Measurements from ENCODE around the gene FERMT2. TPM values are rescaled to one million over a fixed set of nuclear protein-coding genes. Genes with fewer than 3 reads are reported as not detected.
"Not testable (repeated sequence)": the region's sequence is repeated elsewhere in the genome, so short reads cannot be mapped to it uniquely, and the experiment has no call there.

The FERMT2 gene
- polyA plus RNA-seq, 5 donors: 102 to 156 (median 143) TPM

DNA sequence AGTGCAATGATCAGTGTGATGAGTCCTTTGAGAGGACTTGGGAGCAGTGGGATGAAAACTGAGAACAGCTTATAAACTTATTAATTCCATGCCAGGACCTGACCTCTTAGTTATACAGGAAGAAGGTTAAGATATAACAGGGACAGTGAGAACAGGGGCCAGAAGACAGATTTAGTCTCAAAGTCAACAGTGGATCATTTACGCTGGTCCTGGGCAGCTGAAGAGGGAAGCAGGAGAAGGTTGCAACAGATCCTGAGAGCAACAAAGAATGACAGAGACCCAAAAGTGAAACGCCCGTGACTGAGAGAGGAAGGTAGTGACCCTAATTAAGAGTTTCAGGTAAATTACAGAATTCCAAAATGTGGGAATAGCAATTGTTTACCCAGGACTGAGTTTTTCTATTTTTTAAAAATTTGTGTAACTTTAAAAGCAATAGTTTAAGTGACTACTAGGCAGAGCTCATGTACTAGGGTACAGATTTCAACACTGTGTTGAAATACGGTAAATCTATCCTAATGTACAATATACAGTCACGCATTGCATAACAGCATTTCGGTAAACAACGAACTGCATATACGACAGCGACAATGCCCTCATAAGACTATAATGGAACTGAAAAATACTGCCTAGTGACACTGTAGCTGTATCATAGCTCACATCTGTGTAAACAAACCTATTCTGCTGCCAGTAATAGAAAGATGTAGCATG lies 81.8 kb downstream of the FERMT2 start:
- no peak for DNase-seq

GRCh38 chr14:52864893-52865292 lies 86.0 kb downstream of the FERMT2 start:
- DNase-seq: not testable (repeated sequence)

DNA sequence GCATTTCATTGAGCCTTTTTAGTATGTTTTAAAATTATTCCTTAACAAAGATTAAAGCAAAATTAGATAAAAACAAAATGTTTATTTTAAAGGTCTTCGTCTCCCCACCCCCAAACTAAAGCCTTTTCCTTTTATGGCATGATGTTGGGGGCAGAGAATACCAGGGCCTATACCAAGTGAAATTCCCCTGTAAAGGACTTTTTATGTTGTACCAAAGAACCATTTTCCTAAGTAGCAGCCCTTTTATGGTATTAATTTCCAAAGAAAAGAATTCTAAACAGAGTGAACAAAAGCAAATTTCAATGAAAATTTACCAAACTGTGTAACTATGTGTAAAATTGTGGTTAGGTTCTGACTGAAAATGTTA lies 87.5 kb downstream of the FERMT2 start:
- no peak for DNase-seq

DNA sequence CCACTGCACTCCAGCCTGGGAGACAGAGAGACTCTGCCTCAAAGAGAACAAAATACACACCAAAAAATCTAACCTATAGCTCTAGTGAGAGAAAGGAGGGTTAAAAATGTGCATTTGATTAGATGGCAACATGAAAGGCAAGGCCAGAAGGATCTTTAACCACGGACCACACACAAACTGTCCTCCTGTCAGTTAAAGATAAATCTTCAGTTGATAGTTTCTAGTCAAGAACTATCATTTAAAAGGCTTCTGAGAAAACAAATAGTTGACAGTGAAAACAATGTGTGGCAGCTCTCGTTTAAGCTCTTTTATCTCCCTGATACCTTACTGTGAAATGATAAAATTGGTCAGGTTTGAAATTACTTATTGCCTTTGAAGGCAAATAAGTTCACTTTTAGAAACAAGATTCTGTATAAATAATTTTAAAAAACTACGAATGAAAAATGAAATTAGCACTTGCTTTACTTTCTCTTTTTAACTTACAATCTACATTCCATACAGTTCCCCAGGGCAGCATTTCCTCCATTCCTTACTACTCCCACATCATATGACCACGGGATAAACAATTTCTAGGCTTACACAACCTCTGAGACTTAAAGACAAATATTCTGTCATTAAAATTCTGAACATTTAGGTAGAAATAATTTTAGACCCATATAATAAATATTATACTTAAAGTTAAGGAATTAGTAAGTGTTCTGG lies 88.1 kb downstream of the FERMT2 start:
- peak in 1 of 2 donors; percentile 12 for DNase-seq

GRCh38 chr14:52861403-52861802 lies 89.4 kb downstream of the FERMT2 start:
- DNase-seq: no peak

GRCh38 chr14:52860910-52861309 lies 89.9 kb downstream of the FERMT2 start:
- DNase-seq: no peak

GRCh38 chr14:52860209-52860608 lies 90.6 kb downstream of the FERMT2 start:
- DNase-seq: no peak

- no peak for DNase-seq
Observed at GRCh38 chr14:52856139-52856538, 94.7 kb downstream of the FERMT2 start.

DNA sequence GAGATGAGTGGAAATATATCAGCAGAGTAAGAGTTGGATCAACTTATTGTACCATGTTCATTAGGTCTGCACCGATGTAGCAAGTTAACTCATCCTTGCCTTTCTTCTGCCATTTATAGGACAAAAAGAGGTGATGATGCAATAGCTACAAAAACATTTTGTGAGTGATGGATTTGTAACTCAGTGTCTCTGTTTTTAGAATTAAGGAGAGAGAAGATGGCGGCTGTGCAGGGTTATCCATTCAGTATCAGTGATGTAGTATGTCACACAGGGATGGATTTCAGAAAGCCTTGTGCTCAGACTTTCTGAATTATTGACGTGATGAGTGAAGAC lies 97.4 kb downstream of the FERMT2 start:
- no peak for DNase-seq

GRCh38 chr14:52852810-52853521 lies 97.9 kb downstream of the FERMT2 start:
- DNase-seq: peak; percentile 63 to 79

- DNase-seq: no peak
Observed at GRCh38 chr14:52850451-52850909, 100.4 kb downstream of the FERMT2 start.

GRCh38 chr14:52848626-52849025 lies 102.2 kb downstream of the FERMT2 start:
- no peak for DNase-seq

GRCh38 chr14:52846591-52846990 lies 104.3 kb downstream of the FERMT2 start:
- DNase-seq: no peak

GRCh38 chr14:52845081-52845480 lies 105.8 kb downstream of the FERMT2 start:
- DNase-seq: no peak

GRCh38 chr14:52844262-52845060 lies 106.4 kb downstream of the FERMT2 start:
- no peak for DNase-seq

- no peak for DNase-seq
Observed at GRCh38 chr14:52840877-52841276, 110.0 kb downstream of the FERMT2 start.

DNA sequence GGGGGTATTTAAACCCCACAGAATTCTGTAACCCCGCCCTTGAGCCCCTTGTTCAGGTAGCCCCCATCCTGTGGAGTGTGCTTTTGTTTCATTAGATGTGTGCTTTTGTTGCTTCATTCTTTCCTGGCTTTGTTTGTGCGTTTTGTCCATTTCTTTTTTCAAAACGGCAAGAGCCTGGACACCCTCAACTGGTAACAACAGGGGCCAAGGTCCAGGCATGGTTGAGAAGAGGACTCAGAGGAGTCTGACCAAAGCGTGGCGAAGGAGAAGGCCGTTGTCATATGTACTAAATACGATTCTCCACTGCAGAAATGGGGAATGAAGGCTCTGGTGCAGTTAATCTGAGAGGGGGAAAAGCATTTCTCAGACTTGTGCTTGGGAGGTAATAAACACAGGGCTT lies 113.4 kb downstream of the FERMT2 start:
- DNase-seq: no peak

- no peak for DNase-seq
Observed at GRCh38 chr14:52836063-52836462, 114.8 kb downstream of the FERMT2 start.

DNA sequence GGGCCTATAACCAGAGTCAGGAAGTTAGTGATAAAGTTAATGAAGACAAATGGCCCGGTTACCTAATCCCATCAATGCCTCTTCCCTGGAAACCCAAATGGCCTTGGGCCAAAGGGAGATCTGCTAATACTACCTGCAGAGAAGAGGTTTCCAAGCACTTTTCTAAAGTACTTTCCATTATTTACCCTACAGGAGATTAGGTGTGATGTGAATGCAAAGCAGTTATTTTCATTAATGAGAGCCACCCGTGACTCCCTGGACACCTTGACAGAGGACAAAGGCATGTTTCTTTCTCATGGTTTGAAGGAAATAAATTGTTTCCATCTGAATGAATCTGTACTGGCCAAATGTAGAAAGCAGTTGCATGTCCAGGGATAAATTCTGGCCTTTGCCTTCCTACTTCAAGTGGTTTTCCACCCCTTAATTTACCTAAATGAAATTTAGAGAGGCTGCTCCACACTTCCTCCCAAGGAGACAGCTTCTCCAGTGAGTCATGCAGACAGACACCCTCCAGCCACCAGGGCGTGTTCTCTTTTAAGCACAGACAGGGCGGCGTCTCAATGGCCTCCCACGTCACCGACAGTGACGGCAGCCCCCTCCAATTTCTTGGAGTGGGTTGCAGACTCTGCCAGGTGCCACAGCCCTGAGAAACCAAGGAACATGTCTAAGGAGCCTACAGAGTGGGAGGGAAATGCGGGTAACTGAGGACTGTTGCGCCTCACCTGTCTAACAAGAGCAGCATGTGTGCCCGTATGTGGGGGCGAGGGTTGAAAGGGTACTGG lies 115.5 kb downstream of the FERMT2 start:
- DNase-seq: no peak

GRCh38 chr14:52834440-52834842 lies 116.4 kb downstream of the FERMT2 start:
- no peak for DNase-seq

- no peak for DNase-seq
Observed at GRCh38 chr14:52833891-52834290, 117.0 kb downstream of the FERMT2 start.
